ENCODE results near the gene LRCH4.

GRCh38 chr7:100582041-100582579 is 3.8 kb downstream of the LRCH4 start:
- TF ChIP-seq CTCF (IDR thresholded peaks at IDR 0.05; ENCODE audit: low read depth, low read length) (no peak), EZH2phosphoT487 (IDR thresholded peaks at IDR 0.05; ENCODE audit: low read depth) (no peak)

All from OCI-LY3 (cell line).